ENCODE data around the gene FIS1. TPM values are rescaled to one million over a fixed set of nuclear protein-coding genes. Genes with fewer than 3 reads are reported as not detected.
"Not testable (repeated sequence)": the region's sequence is repeated elsewhere in the genome, so short reads cannot be mapped to it uniquely, and the experiment has no call there.

Gene FIS1
- total RNA-seq, 1 donor from 2014 or later = 127 TPM

GRCh38 chr7:101277155-101277554 is 32.3 kb upstream of the FIS1 start:
- Mint-ChIP-seq H3K27ac (no peak overlapping the region), H3K9me3 (no peaks in the 10 kb centered on the region), H3K4me3 (no peak overlapping the region), H3K27me3 (peaks cover 10% of the 10 kb centered on the region), H3K4me1 (no peaks in the 10 kb centered on the region), H3K36me3 (ENCODE audit: low read depth) (no peaks in the 10 kb centered on the region)
- DNase-seq = no peak
- intact Hi-C loops (cut with micrococcal nuclease) = no loop called here

GRCh38 chr7:101273206-101273605 is 28.3 kb upstream of the FIS1 start:
- Mint-ChIP-seq H3K4me3 (no peak overlapping the region), H3K9me3 (no peaks in the 10 kb centered on the region), H3K27ac (no peak overlapping the region), H3K27me3 (peaks cover 8% of the 10 kb centered on the region), H3K4me1 (no peaks in the 10 kb centered on the region), H3K36me3 (ENCODE audit: low read depth) (no peaks in the 10 kb centered on the region)
- DNase-seq = no peak
- intact Hi-C loops (cut with micrococcal nuclease) = no loop called here

GRCh38 chr7:101271021-101271420 is 26.1 kb upstream of the FIS1 start:
- Mint-ChIP-seq H3K27ac (no peak overlapping the region), H3K9me3 (no peaks in the 10 kb centered on the region), H3K4me1 (no peaks in the 10 kb centered on the region), H3K27me3 (peaks cover 8% of the 10 kb centered on the region), H3K36me3 (ENCODE audit: low read depth) (no peaks in the 10 kb centered on the region), H3K4me3 (no peak overlapping the region)
- no peak for DNase-seq
- intact Hi-C loops (cut with micrococcal nuclease) = no loop called here

GRCh38 chr7:101269664-101270063 is 24.8 kb upstream of the FIS1 start:
- H3K36me3 Mint-ChIP-seq (ENCODE audit: low read depth) = no peaks in the 10 kb centered on the region
- H3K27me3 Mint-ChIP-seq = peaks cover 8% of the 10 kb centered on the region
- no peaks in the 10 kb centered on the region for H3K4me1 Mint-ChIP-seq
- no peaks in the 10 kb centered on the region for H3K9me3 Mint-ChIP-seq
- H3K4me3 Mint-ChIP-seq = no peak overlapping the region
- intact Hi-C loops (cut with micrococcal nuclease) = no loop called here
- DNase-seq = no peak
- no peak overlapping the region for H3K27ac Mint-ChIP-seq

GRCh38 chr7:101265622-101266516 is 21.0 kb upstream of the FIS1 start:
- H3K36me3 Mint-ChIP-seq (ENCODE audit: low read depth) = no peaks in the 10 kb centered on the region

GRCh38 chr7:101264102-101264706 is 19.3 kb upstream of the FIS1 start:
- H3K9me3 Mint-ChIP-seq; H3K36me3 Mint-ChIP-seq (ENCODE audit: low read depth); H3K27ac Mint-ChIP-seq; DNase-seq; H3K27me3 Mint-ChIP-seq; intact Hi-C loops (cut with micrococcal nuclease); H3K4me3 Mint-ChIP-seq; H3K4me1 Mint-ChIP-seq: not testable (repeated sequence)

More at GRCh38 chr7:101265622-101266516, 21.0 kb upstream of the FIS1 start:
- peaks cover 3% of the 10 kb centered on the region for H3K27me3 Mint-ChIP-seq
- intact Hi-C loops (cut with micrococcal nuclease) = no loop called here
- no peaks in the 10 kb centered on the region for H3K9me3 Mint-ChIP-seq
- no peak overlapping the region for H3K4me3 Mint-ChIP-seq
- no peak overlapping the region for H3K27ac Mint-ChIP-seq
- H3K4me1 Mint-ChIP-seq = no peaks in the 10 kb centered on the region
- no peak for DNase-seq

GRCh38 chr7:101258243-101258731 is 13.4 kb upstream of the FIS1 start:
- Mint-ChIP-seq H3K4me1 (no peaks in the 10 kb centered on the region), H3K36me3 (ENCODE audit: low read depth) (no peaks in the 10 kb centered on the region), H3K27ac (no peak overlapping the region), H3K4me3 (no peak overlapping the region), H3K9me3 (no peaks in the 10 kb centered on the region), H3K27me3 (peaks cover 3% of the 10 kb centered on the region)
- intact Hi-C loops (cut with micrococcal nuclease) = no loop called here
- DNase-seq = no peak

GRCh38 chr7:101255796-101256195 is 10.9 kb upstream of the FIS1 start:
- Mint-ChIP-seq H3K4me1 (peaks cover 7% of the 10 kb centered on the region), H3K27ac (no peak overlapping the region)

GRCh38 chr7:101253199-101253598 is 8.3 kb upstream of the FIS1 start:
- Mint-ChIP-seq H3K36me3 (ENCODE audit: low read depth) (peaks cover 13% of the 10 kb centered on the region), H3K4me1 (peaks cover 15% of the 10 kb centered on the region), H3K4me3 (peak overlapping the region; percentile 62)
- H3K9me3 Mint-ChIP-seq, DNase-seq, H3K27ac Mint-ChIP-seq, H3K27me3 Mint-ChIP-seq: not testable (repeated sequence)
- intact Hi-C loops (cut with micrococcal nuclease) = loop anchor here (2.0 to 5.0 kb wide), 2 partner anchors 34 to 69 kb away; partner anchors contain the start of genes IFT22 and ZNHIT1

More at GRCh38 chr7:101255796-101256195, 10.9 kb upstream of the FIS1 start:
- H3K27me3 Mint-ChIP-seq = peaks cover 3% of the 10 kb centered on the region
- intact Hi-C loops (cut with micrococcal nuclease) = no loop called here
- H3K36me3 Mint-ChIP-seq (ENCODE audit: low read depth) = peaks cover 8% of the 10 kb centered on the region
- H3K9me3 Mint-ChIP-seq = no peaks in the 10 kb centered on the region
- DNase-seq = no peak
- no peak overlapping the region for H3K4me3 Mint-ChIP-seq

GRCh38 chr7:101251871-101252659 is 7.2 kb upstream of the FIS1 start:
- peak; percentile 100 for DNase-seq
- intact Hi-C loops (cut with micrococcal nuclease) = loop anchor here (1.0 to 5.0 kb wide), 3 partner anchors 8 to 70 kb away; partner anchors contain the start of genes IFT22 and ZNHIT1

GRCh38 chr7:101250324-101250723 is 5.4 kb upstream of the FIS1 start:
- peaks cover 24% of the 10 kb centered on the region for H3K36me3 Mint-ChIP-seq (ENCODE audit: low read depth)

More at GRCh38 chr7:101251871-101252659, 7.2 kb upstream of the FIS1 start:
- peaks cover 2% of the 10 kb centered on the region for H3K27me3 Mint-ChIP-seq
- H3K27ac Mint-ChIP-seq = peak overlapping the region; percentile 95
- H3K4me1 Mint-ChIP-seq = peaks cover 17% of the 10 kb centered on the region
- H3K36me3 Mint-ChIP-seq (ENCODE audit: low read depth) = peaks cover 19% of the 10 kb centered on the region
- H3K4me3 Mint-ChIP-seq = peak overlapping the region; percentile 97
- no peaks in the 10 kb centered on the region for H3K9me3 Mint-ChIP-seq

GRCh38 chr7:101248276-101248675 is 3.4 kb upstream of the FIS1 start:
- Mint-ChIP-seq H3K4me3 (no peak overlapping the region), H3K27me3 (no peaks in the 10 kb centered on the region), H3K27ac (no peak overlapping the region), H3K36me3 (ENCODE audit: low read depth) (peaks cover 32% of the 10 kb centered on the region), H3K9me3 (no peaks in the 10 kb centered on the region), H3K4me1 (peaks cover 29% of the 10 kb centered on the region)
- intact Hi-C loops (cut with micrococcal nuclease) = no loop called here
- DNase-seq = no peak

More at GRCh38 chr7:101250324-101250723, 5.4 kb upstream of the FIS1 start:
- Mint-ChIP-seq H3K27ac (no peak overlapping the region), H3K4me1 (peaks cover 20% of the 10 kb centered on the region), H3K9me3 (no peaks in the 10 kb centered on the region), H3K27me3 (no peaks in the 10 kb centered on the region), H3K4me3 (peak overlapping the region; percentile 97)
- DNase-seq = no peak
- intact Hi-C loops (cut with micrococcal nuclease) = loop anchor here (5.0 kb wide), 1 partner anchor 72 kb away; the partner anchor contains the start of gene IFT22

DNA sequence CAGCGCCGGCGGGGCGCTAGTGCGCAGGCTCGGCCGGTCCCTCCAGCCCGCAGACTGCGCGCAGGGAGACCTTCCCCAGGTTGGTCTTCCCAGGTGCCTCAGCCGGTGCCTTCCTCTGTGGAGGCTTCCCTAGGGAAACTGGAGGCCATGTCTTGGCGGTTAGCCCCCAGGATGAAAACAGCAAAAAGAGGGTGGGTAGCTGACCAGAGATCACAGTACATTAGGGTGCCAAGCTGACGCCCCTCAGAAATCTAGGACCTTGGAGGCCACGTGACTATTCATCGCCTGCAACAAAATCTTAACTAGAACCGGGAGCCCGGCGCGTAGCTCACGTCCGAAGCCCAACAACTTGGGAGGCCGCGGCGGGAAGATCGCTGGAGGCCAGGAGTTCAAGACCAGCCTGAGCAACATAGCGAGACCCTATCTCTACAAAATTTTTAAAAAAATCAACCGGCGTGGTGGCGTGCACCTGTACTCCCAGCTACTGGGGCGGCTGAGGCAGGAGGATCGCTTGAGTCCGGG is 327 bp upstream of the FIS1 start:
- peak overlapping the region; percentile 94 for H3K27ac Mint-ChIP-seq
- intact Hi-C loops (cut with micrococcal nuclease) = loop anchor here (2.0 kb wide), 1 partner anchor 38 kb away; no protein-coding TSS in a partner anchor
- H3K27me3 Mint-ChIP-seq = no peaks in the 10 kb centered on the region
- peaks cover 32% of the 10 kb centered on the region for H3K36me3 Mint-ChIP-seq (ENCODE audit: low read depth)
- peak overlapping the region; percentile 97 for H3K4me3 Mint-ChIP-seq
- no peaks in the 10 kb centered on the region for H3K9me3 Mint-ChIP-seq
- peaks cover 20% of the 10 kb centered on the region for H3K4me1 Mint-ChIP-seq
- DNase-seq = no peak
